AG10803 (cell line): ENCODE data around the gene S1PR4.

Experiments
- DNase-seq: peaks from one replicate; pipeline ENCODE4 v3.0.0; 2010; ENCODE audit warnings: low read depth
- H3K4me3 ChIP-seq: 2 replicates; pipeline ENCODE4 v1.5.1; 2011; ENCODE audit warnings: mild to moderate bottlenecking, low read length, control low read depth
- CTCF ChIP-seq: conservative IDR thresholded peaks from 2 replicates; pipeline ENCODE4 v1.5.1; 2011; ENCODE audit warnings: mild to moderate bottlenecking, low read length, control low read depth, inconsistent platforms

Gene S1PR4

GRCh38 chr19:3161453-3161852 is 17.1 kb upstream of the S1PR4 start:
- no peak for DNase-seq
- TF ChIP-seq CTCF, result no peak
- no peak overlapping the region for H3K4me3 ChIP-seq

DNA sequence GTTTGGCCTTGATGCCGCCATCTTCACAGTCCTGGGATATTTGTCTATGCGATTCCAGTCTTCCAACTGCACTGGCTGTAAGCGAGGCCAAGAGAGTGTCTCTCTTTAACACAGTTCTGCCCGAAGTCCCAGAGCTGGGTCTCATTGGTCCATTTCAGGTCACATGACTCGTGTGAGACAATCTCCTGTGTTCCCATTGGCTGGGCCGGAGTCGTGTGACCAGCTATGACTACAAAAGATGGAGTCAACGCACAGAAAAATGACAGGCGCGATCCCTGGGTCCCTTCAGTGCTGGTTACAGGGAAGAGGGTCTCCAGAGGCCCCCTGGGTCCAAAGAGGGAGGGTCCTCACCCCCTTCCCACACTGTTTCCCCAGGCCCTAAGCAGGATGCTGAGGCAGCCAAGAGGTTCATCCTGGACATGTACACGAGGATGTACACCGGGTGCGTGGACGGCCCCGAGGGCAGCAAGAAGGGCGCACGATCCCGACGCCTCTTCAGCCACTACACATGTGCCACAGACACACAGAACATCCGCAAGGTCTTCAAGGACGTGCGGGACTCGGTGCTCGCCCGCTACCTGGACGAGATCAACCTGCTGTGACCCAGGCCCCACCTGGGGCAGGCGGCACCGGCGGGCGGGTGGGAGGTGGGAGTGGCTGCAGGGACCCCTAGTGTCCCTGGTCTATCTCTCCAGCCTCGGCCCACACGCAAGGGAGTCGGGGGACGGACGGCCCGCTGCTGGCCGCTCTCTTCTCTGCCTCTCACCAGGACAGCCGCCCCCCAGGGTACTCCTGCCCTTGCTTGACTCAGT is 15.9 kb upstream of the S1PR4 start:
- H3K4me3 ChIP-seq, result no peak overlapping the region
- peak; percentile 16 for DNase-seq
- no peak for TF ChIP-seq CTCF

GRCh38 chr19:3163230-3163886 is 15.2 kb upstream of the S1PR4 start:
- TF ChIP-seq CTCF, result peak; percentile 97
- peak; percentile 48 for DNase-seq
- no peak overlapping the region for H3K4me3 ChIP-seq

- no peak for DNase-seq
- no peak for TF ChIP-seq CTCF
- no peak overlapping the region for H3K4me3 ChIP-seq
Measured at GRCh38 chr19:3163943-3164342, 14.6 kb upstream of the S1PR4 start.

GRCh38 chr19:3167533-3168272 is 10.9 kb upstream of the S1PR4 start:
- no peak for DNase-seq

More at GRCh38 chr19:3167533-3168272, 10.9 kb upstream of the S1PR4 start:
- H3K4me3 ChIP-seq, result no peak overlapping the region
- no peak for TF ChIP-seq CTCF
